SW480 (cell line): ENCODE measurements around the gene SLC37A2.
"Not testable (repeated sequence)": the region's sequence is repeated elsewhere in the genome, so short reads cannot be mapped to it uniquely, and the experiment has no call there.

ENCODE experiments used
- DNase-seq: peaks from one replicate; pipeline ENCODE4 v3.0.0-alpha.2; 2016; ENCODE audit warnings: low spot score

Gene SLC37A2

DNA sequence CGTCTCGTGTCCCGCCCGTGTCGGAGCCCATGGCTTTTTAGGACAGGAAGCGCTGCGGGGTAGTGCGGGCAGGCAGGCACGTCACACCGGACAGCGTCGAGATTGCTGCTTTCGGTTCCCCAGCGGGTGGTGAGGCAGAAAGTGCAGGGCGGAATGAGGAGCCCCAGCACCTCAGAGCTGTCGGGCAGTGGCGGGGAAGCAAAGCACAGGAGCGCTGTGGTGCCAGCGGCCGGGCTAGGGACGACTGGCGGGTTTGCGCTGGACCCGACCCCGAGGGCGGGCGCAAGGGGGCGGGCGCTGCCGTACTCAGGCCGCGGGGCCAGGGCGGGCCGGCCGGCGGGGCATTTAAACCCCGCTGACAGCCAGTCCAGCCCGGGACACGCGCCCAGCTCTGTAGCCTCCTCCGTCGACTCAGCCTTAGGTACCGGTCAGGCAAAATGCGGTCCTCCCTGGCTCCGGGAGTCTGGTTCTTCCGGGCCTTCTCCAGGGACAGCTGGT lies at the start of gene SLC37A2:
Gene SLC37A2, plus strand, starts transcription at position 375 of the 498 bp plus-strand sequence. Its CDS starts 63 bp downstream, at position 438.
- peak; percentile 73 for DNase-seq

DNA sequence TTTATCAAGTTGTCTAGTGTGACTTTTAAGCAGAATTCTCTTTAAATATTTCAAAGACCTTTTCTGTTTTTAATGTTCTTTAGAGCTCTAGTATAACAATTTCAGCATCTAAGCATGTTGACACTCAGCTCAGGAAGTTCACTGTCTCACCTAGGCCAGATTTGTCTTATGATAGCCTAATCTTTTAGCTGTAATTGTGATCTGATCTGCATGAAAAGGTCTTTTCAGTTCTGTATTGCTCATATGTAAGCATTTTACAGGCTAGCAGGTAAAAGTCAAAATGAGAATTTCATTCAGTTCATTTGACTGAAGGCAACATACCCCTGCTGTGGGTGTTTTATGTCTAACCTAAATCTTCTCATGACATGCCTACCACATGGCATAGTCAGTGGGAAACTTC lies 46.7 kb upstream of the SLC37A2 start:
- DNase-seq, result no peak

GRCh38 chr11:125020342-125020741 lies 42.8 kb upstream of the SLC37A2 start:
- DNase-seq, result no peak

GRCh38 chr11:125022551-125022950 lies 40.6 kb upstream of the SLC37A2 start:
- DNase-seq, result no peak

- DNase-seq, result no peak
Measured at GRCh38 chr11:125025968-125026367, 37.1 kb upstream of the SLC37A2 start.

DNA sequence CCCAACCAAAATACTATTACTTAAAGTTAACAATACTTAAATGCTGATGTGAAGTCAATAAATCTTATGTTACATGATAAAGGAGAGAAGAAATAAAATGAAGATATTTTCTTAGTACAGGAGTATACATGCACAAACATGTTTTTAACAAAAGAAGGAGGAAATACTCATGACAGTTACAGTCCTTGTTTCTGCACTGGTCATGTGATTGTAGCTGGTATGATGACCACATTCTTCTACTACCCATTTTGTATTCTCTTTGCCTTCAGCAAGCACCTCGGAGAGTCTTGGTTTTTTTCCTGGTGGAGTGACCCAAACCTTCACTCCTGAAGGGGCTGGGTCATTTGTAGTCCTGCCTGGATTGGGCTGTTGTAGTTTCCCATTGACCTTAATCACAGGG lies 33.7 kb upstream of the SLC37A2 start:
- not testable (repeated sequence) for DNase-seq

- DNase-seq, result no peak
Measured at GRCh38 chr11:125036933-125037332, 26.2 kb upstream of the SLC37A2 start.

GRCh38 chr11:125049164-125049792 lies 13.8 kb upstream of the SLC37A2 start:
- DNase-seq, result no peak

DNA sequence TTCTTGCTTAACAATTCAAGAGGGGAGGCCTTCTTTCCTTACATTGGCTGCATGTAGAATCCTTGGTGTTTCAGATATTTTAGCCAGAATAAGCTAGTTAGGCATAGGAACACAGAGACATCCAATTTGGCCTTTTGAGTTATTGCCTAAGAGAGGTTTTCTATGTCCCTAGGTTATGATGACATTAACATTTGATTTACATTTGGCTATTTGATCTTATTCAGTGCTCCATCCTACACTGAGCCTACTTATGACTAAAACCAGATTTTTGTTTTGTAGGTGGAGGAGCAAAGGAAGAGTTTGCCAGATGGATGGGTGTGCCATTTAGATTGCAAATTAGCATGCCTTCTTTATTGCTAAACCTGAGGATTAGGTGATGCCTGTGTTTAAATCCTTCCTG lies 11.1 kb upstream of the SLC37A2 start:
- DNase-seq, result no peak

- DNase-seq, result no peak
Measured at GRCh38 chr11:125053167-125053566, 9.9 kb upstream of the SLC37A2 start.

- DNase-seq, result no peak
Measured at GRCh38 chr11:125055107-125055715, 7.9 kb upstream of the SLC37A2 start.

GRCh38 chr11:125056111-125056510 lies 7.0 kb upstream of the SLC37A2 start:
- not testable (repeated sequence) for DNase-seq

DNA sequence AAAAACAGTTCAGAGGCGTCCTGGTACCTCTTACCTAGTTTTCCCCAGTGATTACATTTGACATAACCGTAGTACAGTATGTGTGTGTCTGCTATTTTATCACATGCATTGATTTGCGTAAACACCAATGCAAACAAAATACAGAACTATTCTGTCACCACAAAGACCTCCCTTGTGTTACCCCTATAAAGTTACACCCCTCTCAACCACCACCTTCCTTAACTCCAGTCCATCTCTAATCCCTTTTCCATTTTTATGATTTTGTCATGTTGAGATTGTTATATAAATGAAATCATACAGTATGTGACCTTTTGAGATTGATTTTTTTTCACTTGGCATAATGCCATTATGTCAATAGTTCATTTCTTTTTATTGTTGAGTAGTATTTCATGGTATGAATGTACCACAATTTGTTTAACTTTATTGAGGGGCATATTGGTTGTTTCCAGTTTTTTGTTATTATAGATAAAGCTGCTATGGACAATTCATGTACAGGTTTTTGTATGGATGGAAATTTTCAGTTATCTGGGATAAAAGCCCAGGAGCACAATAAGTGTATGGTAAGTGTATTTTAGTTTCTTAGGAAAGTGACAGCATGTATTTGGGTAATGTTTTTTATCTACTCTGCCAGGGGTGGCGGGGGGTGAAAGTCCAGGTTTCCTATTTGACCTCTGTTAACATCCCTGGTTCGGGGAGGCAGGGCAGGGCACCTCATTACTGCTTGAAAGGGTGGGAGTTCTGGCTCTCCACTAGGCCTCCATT lies 6.0 kb upstream of the SLC37A2 start:
- DNase-seq, result no peak

GRCh38 chr11:125057693-125058016 lies 5.5 kb upstream of the SLC37A2 start:
- no peak for DNase-seq

DNA sequence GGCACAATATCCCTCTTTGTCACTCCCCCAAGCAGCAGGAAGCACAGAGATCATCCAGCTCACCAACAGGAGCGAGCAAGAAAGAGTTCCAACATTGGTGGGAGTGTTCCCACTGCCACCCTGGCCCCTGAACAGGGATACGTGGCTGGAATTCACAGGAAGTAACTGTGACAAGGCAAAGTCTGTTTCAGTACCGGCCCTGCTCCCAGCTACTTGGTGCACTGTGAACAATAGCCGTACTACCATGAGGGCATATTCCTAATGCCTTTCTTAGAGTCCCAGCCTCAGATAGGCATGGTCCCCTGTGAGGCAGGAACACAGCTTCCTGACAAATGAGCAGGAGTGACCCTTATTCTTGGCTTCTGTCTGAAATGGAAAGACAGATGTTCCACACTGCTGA lies 1.8 kb upstream of the SLC37A2 start:
- no peak for DNase-seq

DNA sequence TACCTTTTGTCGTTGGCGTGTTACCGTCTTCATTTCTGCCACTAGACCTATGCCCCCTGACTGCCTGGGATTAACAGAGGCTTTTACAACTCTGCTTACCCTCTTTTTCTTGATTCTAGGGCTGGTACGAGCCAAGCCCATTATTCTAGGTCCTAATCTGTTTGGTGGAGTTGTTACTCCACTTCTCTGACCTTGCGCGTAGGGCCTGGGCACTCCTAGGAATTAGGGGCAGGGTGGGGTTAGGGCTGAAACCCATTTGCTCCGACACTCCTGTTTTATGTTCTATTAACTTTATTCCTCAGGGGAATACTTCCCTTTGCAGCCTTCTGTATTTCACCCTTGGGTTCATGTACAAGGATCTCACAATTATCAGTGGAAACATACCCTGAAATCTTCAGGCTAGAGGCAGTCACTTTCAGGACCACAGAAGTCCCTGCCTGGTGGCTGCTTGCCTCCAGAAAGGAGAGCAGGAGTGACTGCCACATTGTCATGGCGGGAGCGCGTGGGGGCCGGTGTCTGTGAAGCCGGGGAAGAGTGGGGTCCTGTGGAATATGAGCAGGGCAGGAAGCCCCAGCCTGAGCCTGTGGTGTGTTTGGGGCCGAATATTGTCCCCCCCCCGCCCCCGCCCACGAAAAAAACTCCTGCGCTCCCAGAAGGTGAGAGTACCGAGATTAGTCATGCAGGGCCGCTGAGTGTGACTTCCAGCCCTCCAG lies 731 bp upstream of the SLC37A2 start:
- no peak for DNase-seq

- DNase-seq, result no peak
Measured at GRCh38 chr11:125063429-125064043, 431 bp downstream of the SLC37A2 start.

DNA sequence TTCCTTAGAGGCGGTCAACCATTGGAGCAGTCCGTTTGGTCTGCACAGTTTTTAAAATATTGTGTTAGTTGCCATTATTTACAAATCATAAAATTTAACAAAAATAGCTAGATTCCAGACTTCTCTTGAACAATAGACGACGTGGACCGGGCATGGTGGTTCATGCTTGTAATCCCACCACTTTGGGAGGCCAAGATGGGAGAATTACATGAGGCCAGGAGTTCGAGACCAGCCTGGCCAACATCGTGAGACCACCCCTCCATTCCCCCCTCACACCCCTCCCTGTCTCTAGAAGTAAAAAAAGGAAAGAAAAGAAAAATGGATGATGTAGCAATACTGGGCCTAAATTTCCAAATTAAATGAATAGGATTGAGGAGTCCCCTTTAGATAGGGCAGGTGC lies 965 bp downstream of the SLC37A2 start:
- no peak for DNase-seq

DNA sequence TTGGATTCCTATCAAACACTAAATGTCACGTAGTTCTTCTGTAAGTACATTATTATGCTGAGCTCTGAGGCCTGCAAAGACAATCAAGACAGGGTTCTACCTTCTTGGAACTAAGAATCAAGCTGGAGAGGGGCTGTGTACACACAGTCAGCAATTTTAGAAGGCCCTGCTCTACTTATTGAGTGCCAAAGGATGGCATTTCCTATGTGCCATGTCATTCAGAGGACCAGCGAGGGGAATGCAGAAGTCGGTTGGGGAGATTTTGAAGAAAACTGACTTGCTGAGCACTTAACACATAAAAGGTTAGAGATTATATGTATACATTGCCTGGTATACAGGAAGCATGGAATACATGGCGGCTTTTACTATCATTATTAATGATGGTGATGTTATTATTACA lies 5.3 kb downstream of the SLC37A2 start:
- DNase-seq, result no peak

GRCh38 chr11:125069008-125069407 lies 5.9 kb downstream of the SLC37A2 start:
- DNase-seq, result no peak

DNA sequence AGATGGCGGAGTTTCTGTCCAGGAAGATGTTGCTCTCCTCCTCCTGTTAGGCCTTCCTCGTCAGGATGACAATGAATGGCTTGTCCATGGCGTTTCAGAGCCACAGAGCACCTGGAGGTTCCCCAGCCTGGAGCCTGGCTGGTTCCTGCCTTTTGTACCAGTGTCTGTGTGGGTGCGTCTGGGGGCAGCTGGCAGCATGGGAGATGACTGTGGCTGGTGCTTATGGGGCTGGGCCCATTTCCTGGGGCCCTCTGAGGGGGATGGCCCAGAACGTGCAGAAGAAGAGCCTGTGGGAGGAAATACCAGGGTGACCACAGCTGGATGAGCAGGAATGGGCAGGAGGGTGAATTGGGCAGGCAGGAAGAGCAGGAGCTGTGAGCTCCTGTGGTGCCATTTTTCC lies 6.7 kb downstream of the SLC37A2 start:
- peak; percentile 86 for DNase-seq

DNA sequence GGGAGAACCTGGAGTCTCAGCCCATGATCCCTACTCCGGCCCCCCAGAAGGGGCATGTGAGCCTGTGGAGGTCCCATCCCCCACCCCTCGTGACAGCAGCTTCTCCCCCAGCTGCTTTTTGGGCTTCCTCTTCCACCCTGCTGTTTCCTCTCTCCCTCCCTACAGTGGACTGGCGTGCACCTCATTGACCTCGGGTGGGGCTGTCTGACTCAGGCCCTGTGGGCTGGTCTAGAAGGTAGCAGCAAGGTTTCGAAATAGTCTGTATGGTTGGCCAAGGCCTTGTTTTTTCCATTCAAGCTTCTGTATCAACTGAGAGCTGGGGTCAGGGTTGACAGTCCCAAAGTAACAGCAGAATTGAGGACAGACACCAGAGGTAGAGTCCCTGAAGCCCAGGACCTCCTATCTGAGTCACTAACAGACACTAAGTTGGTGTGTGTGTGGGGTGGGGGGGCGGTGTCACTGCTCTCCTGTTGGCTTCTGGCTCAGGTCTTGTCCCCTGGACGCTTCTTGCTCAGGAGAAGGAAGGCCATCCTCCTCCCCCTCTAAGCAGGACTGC lies 7.7 kb downstream of the SLC37A2 start:
- DNase-seq, result peak; percentile 79
